Hepatocyte (in vitro differentiated cells): ENCODE data around the gene FMN1. TPM values are rescaled to one million over a fixed set of nuclear protein-coding genes. Genes with fewer than 3 reads are reported as not detected.

Experiments
- DNase-seq: peaks from one replicate; pipeline ENCODE4 v3.0.0-alpha.2; 2016; ENCODE audit warnings: low spot score
- H2AFZ ChIP-seq: fragments of 200-600 bp; sonication (generic); 2 replicates; pipeline ENCODE4 v1.6.0; 2016; ENCODE audit warnings: antibody characterized with exemption, mild to moderate bottlenecking
- H3K27ac ChIP-seq: fragments of 200-600 bp; sonication (generic); 2 replicates; pipeline ENCODE4 v1.5.1; 2016; ENCODE audit warnings: mild to moderate bottlenecking
- H3K27me3 ChIP-seq: fragments of 200-600 bp; sonication (generic); 2 replicates; pipeline ENCODE4 v1.6.1; 2016
- H3K36me3 ChIP-seq: fragments of 200-600 bp; sonication (generic); replicated peaks from 2 replicates; pipeline ENCODE4 v1.5.1; 2016; ENCODE audit warnings: low read depth; ENCODE audit not compliant: insufficient read depth
- H3K4me1 ChIP-seq: fragments of 200-600 bp; sonication (generic); 2 replicates; pipeline ENCODE4 v1.5.1; 2016; ENCODE audit warnings: mild to moderate bottlenecking, moderate library complexity; ENCODE audit not compliant: insufficient read depth
- H3K4me2 ChIP-seq: fragments of 200-600 bp; sonication (generic); 2 replicates; pipeline ENCODE4 v1.6.0; 2016
- H3K4me3 ChIP-seq: fragments of 200-600 bp; sonication (generic); 2 replicates; pipeline ENCODE4 v1.5.1; 2016; ENCODE audit warnings: mild to moderate bottlenecking
- H3K79me2 ChIP-seq: fragments of 200-600 bp; sonication (generic); 2 replicates; pipeline ENCODE4 v1.6.0; 2017; ENCODE audit warnings: mild to moderate bottlenecking
- H3K9me2 ChIP-seq: fragments of 200-600 bp; sonication (generic); replicated peaks from 2 replicates; pipeline ENCODE4 v1.6.0; 2017; ENCODE audit warnings: mild to moderate bottlenecking; ENCODE audit not compliant: insufficient read depth
- H3K9me3 ChIP-seq: fragments of 200-600 bp; sonication (generic); 2 replicates; pipeline ENCODE4 v1.5.1; 2016; ENCODE audit warnings: low read depth, mild to moderate bottlenecking
- H4K20me1 ChIP-seq: fragments of 200-600 bp; sonication (generic); 2 replicates; pipeline ENCODE4 v1.6.0; 2016; ENCODE audit warnings: mild to moderate bottlenecking; ENCODE audit not compliant: insufficient read depth, poor library complexity, severe bottlenecking
- CTCF ChIP-seq: fragments of 200-600 bp; sonication (generic); IDR thresholded peaks from 2 replicates; pipeline ENCODE4 v1.5.1; 2016; ENCODE audit warnings: antibody characterized with exemption, mild to moderate bottlenecking; ENCODE audit not compliant: poor library complexity
- EZH2 ChIP-seq: fragments of 200-600 bp; sonication (generic); IDR thresholded peaks from 2 replicates; pipeline ENCODE4 v1.6.1; 2016; ENCODE audit warnings: antibody characterized with exemption, mild to moderate bottlenecking, borderline replicate concordance
- EZH2phosphoT487 ChIP-seq: fragments of 200-600 bp; sonication (generic); IDR thresholded peaks from one replicate; pipeline ENCODE4 v1.6.1; 2018; ENCODE audit warnings: antibody characterized with exemption, mild to moderate bottlenecking, low read depth, moderate library complexity; ENCODE audit not compliant: unreplicated experiment, severe bottlenecking
- WGBS: methylation state at CpG from one replicate; pipeline ENCODE4 v1.1.6; 2016; ENCODE audit warnings: low lambda C conversion rate; ENCODE audit errors: missing lambda C conversion rate; 5-methylcytosine and 5-hydroxymethylcytosine counted together
- polyA plus RNA-seq: library from polyadenylated mRNA; unstranded; fragments of >200 nt; fragmentation: Nextera tagmentation; extraction: Ambion mirVana; gene quantifications from 2 replicates; pipeline ENCODE4 v1.2.1, GENCODE V29; 2016
- total RNA-seq: library from RNA; depleted of rRNA; stranded (reverse); fragments of >200 nt; gene quantifications from 2 replicates; pipeline ENCODE4 v1.2.3, GENCODE V29; 2014

The FMN1 gene
- total and polyA plus RNA-seq, 2 experiments from 2014 or later: 0.07 to 0.70 TPM

GRCh38 chr15:32738666-32739065 is 455.8 kb downstream of the FMN1 start:
- no peaks in the 10 kb centered on the region for H3K79me2 ChIP-seq
- no peaks in the 10 kb centered on the region for H3K36me3 ChIP-seq
- DNase-seq: no peak
- no peaks in the 10 kb centered on the region for H3K9me2 ChIP-seq
- 85% methylated on average over 1 of the region's 1 CpG for WGBS
- no peaks in the 10 kb centered on the region for H3K9me3 ChIP-seq
- H3K4me3 ChIP-seq: no peak overlapping the region
- no peaks in the 10 kb centered on the region for H3K4me1 ChIP-seq
- H3K27ac ChIP-seq: no peak overlapping the region
- no peaks in the 10 kb centered on the region for H4K20me1 ChIP-seq
- no peak overlapping the region for H3K4me2 ChIP-seq
- no peaks in the 10 kb centered on the region for H3K27me3 ChIP-seq
- no peak overlapping the region for H2AFZ ChIP-seq
- no peak for TF ChIP-seq CTCF
- no peak for TF ChIP-seq EZH2
- no peak for TF ChIP-seq EZH2phosphoT487

GRCh38 chr15:32737304-32737703 is 457.2 kb downstream of the FMN1 start:
- Histone ChIP-seq H3K9me3 (no peaks in the 10 kb centered on the region), H3K4me3 (no peak overlapping the region), H3K4me2 (no peak overlapping the region), H3K27me3 (no peaks in the 10 kb centered on the region), H3K27ac (no peak overlapping the region), H2AFZ (no peak overlapping the region), H3K36me3 (no peaks in the 10 kb centered on the region), H4K20me1 (no peaks in the 10 kb centered on the region), H3K9me2 (no peaks in the 10 kb centered on the region), H3K79me2 (no peaks in the 10 kb centered on the region), H3K4me1 (no peaks in the 10 kb centered on the region)
- TF ChIP-seq CTCF (no peak), EZH2 (no peak), EZH2phosphoT487 (no peak)
- 86% methylated on average over 4 of the region's 4 CpGs for WGBS
- DNase-seq: no peak

GRCh38 chr15:32736701-32737061 is 457.8 kb downstream of the FMN1 start:
- Histone ChIP-seq H3K4me2 (no peak overlapping the region), H3K79me2 (no peaks in the 10 kb centered on the region), H2AFZ (no peak overlapping the region), H3K9me3 (no peaks in the 10 kb centered on the region), H3K9me2 (no peaks in the 10 kb centered on the region), H3K27me3 (peaks cover 2% of the 10 kb centered on the region), H3K4me3 (no peak overlapping the region), H4K20me1 (no peaks in the 10 kb centered on the region), H3K27ac (no peak overlapping the region), H3K36me3 (no peaks in the 10 kb centered on the region), H3K4me1 (no peaks in the 10 kb centered on the region)
- 80% methylated on average over 2 of the region's 2 CpGs for WGBS
- DNase-seq: no peak
- TF ChIP-seq EZH2phosphoT487 (no peak), EZH2 (no peak), CTCF (no peak)
